ENCODE results near the gene CPE.
"Not testable (repeated sequence)": the region's sequence is repeated elsewhere in the genome, so short reads cannot be mapped to it uniquely, and the experiment has no call there.

CPE gene

DNA sequence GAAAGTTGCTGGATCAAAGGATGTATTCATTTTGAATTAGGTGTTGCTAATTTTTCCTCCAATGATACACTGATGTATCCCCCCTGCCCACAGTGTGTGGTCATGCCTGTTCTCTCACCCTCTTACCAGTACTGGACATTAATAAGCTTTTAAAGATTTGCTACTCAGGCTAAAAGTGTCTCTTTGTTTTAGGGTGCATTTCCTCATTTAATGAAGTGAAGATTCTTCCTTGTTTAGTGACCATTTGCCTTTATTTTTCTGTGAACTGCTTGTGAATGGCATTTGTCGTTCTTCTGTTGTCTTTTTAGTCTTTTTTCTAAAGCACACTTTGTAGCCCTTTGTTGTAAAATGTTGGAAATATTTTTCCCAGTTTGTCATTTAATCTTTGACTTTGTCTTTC lies 46.3 kb upstream of the CPE start:
- TF ChIP-seq, protein P1, sequence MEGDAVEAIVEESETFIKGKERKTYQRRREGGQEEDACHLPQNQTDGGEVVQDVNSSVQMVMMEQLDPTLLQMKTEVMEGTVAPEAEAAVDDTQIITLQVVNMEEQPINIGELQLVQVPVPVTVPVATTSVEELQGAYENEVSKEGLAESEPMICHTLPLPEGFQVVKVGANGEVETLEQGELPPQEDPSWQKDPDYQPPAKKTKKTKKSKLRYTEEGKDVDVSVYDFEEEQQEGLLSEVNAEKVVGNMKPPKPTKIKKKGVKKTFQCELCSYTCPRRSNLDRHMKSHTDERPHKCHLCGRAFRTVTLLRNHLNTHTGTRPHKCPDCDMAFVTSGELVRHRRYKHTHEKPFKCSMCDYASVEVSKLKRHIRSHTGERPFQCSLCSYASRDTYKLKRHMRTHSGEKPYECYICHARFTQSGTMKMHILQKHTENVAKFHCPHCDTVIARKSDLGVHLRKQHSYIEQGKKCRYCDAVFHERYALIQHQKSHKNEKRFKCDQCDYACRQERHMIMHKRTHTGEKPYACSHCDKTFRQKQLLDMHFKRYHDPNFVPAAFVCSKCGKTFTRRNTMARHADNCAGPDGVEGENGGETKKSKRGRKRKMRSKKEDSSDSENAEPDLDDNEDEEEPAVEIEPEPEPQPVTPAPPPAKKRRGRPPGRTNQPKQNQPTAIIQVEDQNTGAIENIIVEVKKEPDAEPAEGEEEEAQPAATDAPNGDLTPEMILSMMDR (IDR thresholded peaks at IDR 0.05; ENCODE audit: insufficient read depth, low read length, poor library complexity, severe bottlenecking): no peak
- Histone ChIP-seq H3K4me3 (replicated peaks; ENCODE audit: low read depth, low read length) (no peak overlapping the region; the same call in 1 of the 2 replicates), H3K27me3 (replicated peaks; ENCODE audit: control insufficient read depth, insufficient read depth, low read length) (no peaks in the 10 kb centered on the region), H3K36me3 (ENCODE audit: control insufficient read depth, insufficient read depth, low read length) (peaks cover 8% of the 10 kb centered on the region)
- DNase-seq (ENCODE audit: extremely low read depth, insufficient read length): no peak

DNA sequence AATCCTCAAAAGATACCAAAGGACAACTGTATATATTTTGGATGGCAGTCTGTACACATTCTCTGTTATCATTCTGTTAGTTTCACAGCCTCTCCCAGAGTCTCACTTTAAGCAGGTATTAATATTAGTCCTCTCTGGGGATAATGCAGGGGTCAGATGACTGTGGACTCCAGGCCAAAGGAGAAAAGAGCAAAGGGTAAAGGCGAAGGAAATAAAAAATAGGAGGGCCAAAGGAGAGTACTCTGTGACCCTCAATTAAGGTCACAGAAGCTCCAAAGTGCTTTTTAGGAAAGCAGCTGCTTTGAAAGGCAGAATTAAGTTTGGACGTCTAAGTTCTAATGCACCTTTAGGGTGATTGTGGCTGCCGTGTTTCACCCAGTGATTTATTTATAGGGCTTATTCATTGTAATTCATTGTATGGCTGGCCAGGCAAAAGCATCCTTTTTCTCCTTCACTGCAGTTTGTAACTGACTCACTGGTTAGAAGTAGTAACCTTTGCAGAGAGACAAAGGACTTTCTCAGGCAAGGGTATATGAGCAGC lies 43.6 kb upstream of the CPE start:
- H3K4me3 ChIP-seq (replicated peaks; ENCODE audit: low read depth, low read length): no peak overlapping the region
- DNase-seq (ENCODE audit: extremely low read depth, insufficient read length): no peak
- TF ChIP-seq, protein P1 (IDR thresholded peaks at IDR 0.05; ENCODE audit: insufficient read depth, low read length, poor library complexity, severe bottlenecking): no peak
- H3K27me3 ChIP-seq (replicated peaks; ENCODE audit: control insufficient read depth, insufficient read depth, low read length): no peaks in the 10 kb centered on the region
- H3K36me3 ChIP-seq (ENCODE audit: control insufficient read depth, insufficient read depth, low read length): peaks cover 10% of the 10 kb centered on the region

DNA sequence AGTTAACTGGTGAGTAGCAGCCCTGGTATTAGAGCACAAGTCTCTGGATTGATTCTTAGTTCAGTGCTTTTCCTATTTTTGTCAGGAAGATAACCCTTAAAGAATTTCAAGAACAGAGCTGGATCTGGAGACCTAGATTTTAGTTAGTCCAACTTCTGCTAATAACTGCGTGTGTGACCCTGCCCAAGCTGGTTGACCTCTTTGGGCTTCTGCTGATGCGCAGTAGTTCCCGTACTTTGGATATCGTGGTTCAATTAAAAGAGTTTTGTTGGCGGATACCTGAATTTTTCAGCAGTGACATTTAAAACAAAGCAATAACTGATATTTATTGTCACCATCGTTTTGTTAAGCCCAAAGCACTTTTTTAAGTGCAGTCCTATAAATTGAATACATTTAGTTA lies 42.1 kb upstream of the CPE start:
- no peak for DNase-seq (ENCODE audit: extremely low read depth, insufficient read length)
- H3K27me3 ChIP-seq (replicated peaks; ENCODE audit: control insufficient read depth, insufficient read depth, low read length): no peaks in the 10 kb centered on the region
- H3K4me3 ChIP-seq (replicated peaks; ENCODE audit: low read depth, low read length): no peak overlapping the region
- peaks cover 5% of the 10 kb centered on the region for H3K36me3 ChIP-seq (ENCODE audit: control insufficient read depth, insufficient read depth, low read length)
- TF ChIP-seq, protein P1 (IDR thresholded peaks at IDR 0.05; ENCODE audit: insufficient read depth, low read length, poor library complexity, severe bottlenecking): no peak

DNA sequence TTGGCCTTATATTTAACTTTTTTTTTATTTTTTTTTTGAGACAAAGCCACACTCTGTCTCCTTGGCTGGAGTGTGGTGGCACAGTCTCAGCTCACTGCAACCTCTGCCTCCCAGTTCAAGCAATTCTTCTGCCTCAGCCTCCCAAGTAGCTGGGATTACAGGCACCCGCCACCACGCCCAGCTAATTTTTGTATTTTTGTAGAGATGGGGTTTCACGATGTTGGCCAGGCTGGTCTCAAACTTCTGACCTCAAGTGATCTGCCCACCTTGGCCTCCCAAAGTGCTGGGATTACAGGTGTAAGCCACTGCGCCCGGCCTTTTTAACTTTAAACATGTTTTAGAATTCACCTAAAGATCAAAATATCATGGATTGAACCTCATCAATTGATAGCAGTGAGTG lies 36.5 kb upstream of the CPE start:
- H3K36me3 ChIP-seq (ENCODE audit: control insufficient read depth, insufficient read depth, low read length); H3K4me3 ChIP-seq (replicated peaks; ENCODE audit: low read depth, low read length); H3K27me3 ChIP-seq (replicated peaks; ENCODE audit: control insufficient read depth, insufficient read depth, low read length); DNase-seq (ENCODE audit: extremely low read depth, insufficient read length): not testable (repeated sequence)

DNA sequence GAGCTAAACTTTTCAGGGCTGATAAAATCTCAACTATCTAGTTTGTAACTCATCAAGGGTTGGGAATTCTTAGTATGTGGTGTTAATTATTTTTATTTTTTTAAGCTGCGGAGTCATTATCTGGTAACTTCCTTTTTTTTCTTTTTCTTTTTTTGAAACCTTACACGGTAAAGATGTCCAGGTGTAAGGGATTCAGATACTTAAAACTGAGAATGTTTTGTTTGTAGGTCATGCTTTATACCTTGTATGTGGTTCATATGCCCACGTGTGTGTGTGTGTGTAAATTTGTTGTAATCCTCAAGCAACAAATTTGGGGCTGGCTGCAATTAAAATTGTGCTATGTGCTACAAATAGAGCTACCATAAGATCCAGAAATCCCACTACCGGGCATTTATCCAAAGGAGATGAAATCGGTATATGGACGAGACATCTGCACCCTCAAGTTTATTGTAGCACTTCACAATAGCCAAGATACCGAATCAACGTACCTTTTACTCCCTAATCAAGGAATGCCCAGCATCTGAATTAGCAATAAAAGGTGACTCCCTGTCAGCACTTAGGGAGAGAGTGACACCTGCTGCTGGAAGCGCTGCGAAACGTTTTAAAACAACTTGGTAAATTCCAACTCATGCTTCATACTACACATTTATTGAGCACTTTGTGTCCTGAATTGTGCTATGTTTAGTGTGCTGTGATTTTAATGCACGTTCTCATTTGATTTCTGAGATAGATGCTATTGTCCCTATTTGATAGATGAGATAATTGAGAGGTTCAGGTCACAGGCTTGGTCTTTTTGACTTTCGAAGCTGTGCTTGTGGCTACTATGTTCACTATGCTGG lies 35.2 kb upstream of the CPE start:
- Histone ChIP-seq H3K27me3 (replicated peaks; ENCODE audit: control insufficient read depth, insufficient read depth, low read length) (no peaks in the 10 kb centered on the region), H3K4me3 (replicated peaks; ENCODE audit: low read depth, low read length) (no peak overlapping the region), H3K36me3 (ENCODE audit: control insufficient read depth, insufficient read depth, low read length) (peaks cover 3% of the 10 kb centered on the region)
- DNase-seq (ENCODE audit: extremely low read depth, insufficient read length): no peak
- TF ChIP-seq, protein P1 (IDR thresholded peaks at IDR 0.05; ENCODE audit: insufficient read depth, low read length, poor library complexity, severe bottlenecking): no peak

DNA sequence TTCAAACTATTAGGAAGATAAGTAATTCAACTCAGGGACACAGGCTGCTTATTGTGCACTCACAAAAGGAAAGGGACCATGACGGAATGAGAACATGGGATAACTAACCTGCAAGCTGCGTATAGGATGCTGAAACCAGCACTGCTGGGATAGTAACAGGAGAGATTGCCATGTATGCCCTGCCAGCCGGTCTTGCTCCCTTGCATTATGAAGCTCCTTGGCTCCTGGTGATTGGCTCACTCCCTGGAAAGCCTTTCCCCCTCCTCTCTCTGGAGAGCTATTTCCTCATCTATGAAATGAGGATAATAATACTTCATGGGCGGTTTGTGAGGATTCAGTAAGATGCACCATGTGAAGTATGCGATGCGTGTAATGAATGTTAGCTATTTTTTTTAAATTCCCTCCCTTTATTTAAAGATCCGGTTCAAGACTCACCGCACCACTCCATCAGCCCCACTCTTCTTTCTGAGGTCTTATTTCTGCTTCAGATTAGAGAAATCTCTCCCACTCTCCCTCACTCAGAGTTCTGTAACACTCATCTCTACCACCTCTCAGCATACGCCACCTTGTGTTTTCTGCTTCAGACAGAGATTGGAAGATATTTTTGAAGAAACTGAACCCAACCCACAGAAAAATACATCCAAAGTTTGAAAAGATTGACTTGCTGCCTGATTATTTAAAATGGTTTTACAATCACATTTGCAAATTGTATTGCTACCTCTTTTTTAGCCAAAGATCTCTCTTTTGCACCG lies 33.0 kb upstream of the CPE start:
- Histone ChIP-seq H3K27me3 (replicated peaks; ENCODE audit: control insufficient read depth, insufficient read depth, low read length) (no peaks in the 10 kb centered on the region), H3K4me3 (replicated peaks; ENCODE audit: low read depth, low read length) (no peak overlapping the region), H3K36me3 (ENCODE audit: control insufficient read depth, insufficient read depth, low read length) (peaks cover 1% of the 10 kb centered on the region; the same call in 1 of the 2 replicates)
- DNase-seq (ENCODE audit: extremely low read depth, insufficient read length): no peak
- TF ChIP-seq, protein P1 (IDR thresholded peaks at IDR 0.05; ENCODE audit: insufficient read depth, low read length, poor library complexity, severe bottlenecking): no peak
